GM12891 (cell line): ENCODE measurements around the gene KIF18A.

Experiments
- POLR2A ChIP-seq: IDR thresholded peaks from 2 replicates; pipeline ENCODE4 v1.6.1; 2011; ENCODE audit warnings: low read depth, low read length, control low read depth
- POLR2AphosphoS5 ChIP-seq: IDR thresholded peaks from 2 replicates; pipeline ENCODE4 v1.6.1; 2011; ENCODE audit warnings: low read depth, low read length, control low read depth
- TAF1 ChIP-seq: IDR thresholded peaks from 2 replicates; pipeline ENCODE4 v1.6.1; 2011; ENCODE audit warnings: low read depth, low read length, control low read depth

- TF ChIP-seq POLR2AphosphoS5 (no peak), POLR2A (no peak), TAF1 (no peak)
Observed at GRCh38 chr11:28100665-28101064, 7.3 kb downstream of the KIF18A start.
